ENCODE data around the gene RIT1. TPM values are rescaled to one million over a fixed set of nuclear protein-coding genes. Genes with fewer than 3 reads are reported as not detected.

Gene RIT1
- total RNA-seq, 1 donor from 2014 or later = 35.3 TPM

GRCh38 chr1:155856257-155856974 is 54.7 kb downstream of the RIT1 start:
- DNase-seq (ENCODE audit: extremely low spot score, unreplicated experiment) = no peak
- no peaks in the 10 kb centered on the region for H3K9me3 Mint-ChIP-seq
- H3K4me1 Mint-ChIP-seq (ENCODE audit: unreplicated experiment) = peaks cover 13% of the 10 kb centered on the region

GRCh38 chr1:155850345-155850744 is 60.8 kb downstream of the RIT1 start:
- H3K4me3 Mint-ChIP-seq = no peak overlapping the region
- no peak overlapping the region for H3K27ac Mint-ChIP-seq
- no peaks in the 10 kb centered on the region for H3K27me3 Mint-ChIP-seq
- no peak for TF ChIP-seq CTCF (conservative IDR thresholded peaks at IDR 0.05)
- H3K9me3 Mint-ChIP-seq = no peaks in the 10 kb centered on the region
- peaks cover 5% of the 10 kb centered on the region for H3K4me1 Mint-ChIP-seq (ENCODE audit: unreplicated experiment)
- DNase-seq (ENCODE audit: extremely low spot score, unreplicated experiment) = no peak
- H3K36me3 Mint-ChIP-seq = peaks cover 35% of the 10 kb centered on the region

More at GRCh38 chr1:155856257-155856974, 54.7 kb downstream of the RIT1 start:
- H3K4me3 Mint-ChIP-seq = peak overlapping the region; percentile 100
- peak overlapping the region; percentile 98 for H3K27ac Mint-ChIP-seq
- H3K27me3 Mint-ChIP-seq = peaks cover 11% of the 10 kb centered on the region
- TF ChIP-seq CTCF (conservative IDR thresholded peaks at IDR 0.05) = no peak
- peaks cover 19% of the 10 kb centered on the region for H3K36me3 Mint-ChIP-seq

- peaks cover 5% of the 10 kb centered on the region for H3K4me1 Mint-ChIP-seq (ENCODE audit: unreplicated experiment)
- H3K9me3 Mint-ChIP-seq = no peaks in the 10 kb centered on the region
- no peak overlapping the region for H3K4me3 Mint-ChIP-seq
- H3K36me3 Mint-ChIP-seq = peaks cover 37% of the 10 kb centered on the region
- H3K27ac Mint-ChIP-seq = no peak overlapping the region
- DNase-seq (ENCODE audit: extremely low spot score, unreplicated experiment) = no peak
- H3K27me3 Mint-ChIP-seq = no peaks in the 10 kb centered on the region
- no peak for TF ChIP-seq CTCF (conservative IDR thresholded peaks at IDR 0.05)
These were observed 63.2 kb downstream of the RIT1 start for GRCh38 chr1:155847823-155848529.

Small RNAs within 50 kb of the gene (microRNA-seq; reads per million reads assigned to microRNA genes)
- not detected for gene MIR6738

Other genes with a start within 250 kb of the RIT1 start
- 44.5 and 50.8 TPM in 2 replicates for gene YY1AP1, start 222.6 kb downstream of the RIT1 start, total RNA-seq (ENCODE audit: low replicate concordance)
- gene DAP3, start 222.3 kb downstream of the RIT1 start, total RNA-seq (ENCODE audit: low replicate concordance) = 95.9 and 109 TPM in 2 replicates
- 48.0 and 59.3 TPM in 2 replicates for gene GON4L, start 54.1 kb downstream of the RIT1 start, total RNA-seq (ENCODE audit: low replicate concordance)
- 0.74 and 2.3 TPM in 2 replicates for gene SYT11, start 51.8 kb downstream of the RIT1 start, total RNA-seq (ENCODE audit: low replicate concordance)
- 42.5 and 57.8 TPM in 2 replicates for gene KHDC4, start 23.1 kb upstream of the RIT1 start, total RNA-seq (ENCODE audit: low replicate concordance)
- not detected in 2 replicates for gene RXFP4, start 30.3 kb upstream of the RIT1 start, total RNA-seq (ENCODE audit: low replicate concordance)
- 46.4 and 80.6 TPM in 2 replicates for gene ARHGEF2, start 67.2 kb upstream of the RIT1 start, total RNA-seq (ENCODE audit: low replicate concordance)
- 223 and 248 TPM in 2 replicates for gene SSR2, start 109.6 kb upstream of the RIT1 start, total RNA-seq (ENCODE audit: low replicate concordance)
- gene UBQLN4, start 142.4 kb upstream of the RIT1 start, total RNA-seq (ENCODE audit: low replicate concordance) = 40.3 and 54.5 TPM in 2 replicates
- gene LAMTOR2, start 143.4 kb upstream of the RIT1 start, total RNA-seq (ENCODE audit: low replicate concordance) = 55.6 and 60.9 TPM in 2 replicates
- gene RAB25, start 149.8 kb upstream of the RIT1 start, total RNA-seq (ENCODE audit: low replicate concordance) = 97.9 and 294 TPM in 2 replicates
- 31.0 and 61.9 TPM in 2 replicates for gene MEX3A, start 171.1 kb upstream of the RIT1 start, total RNA-seq (ENCODE audit: low replicate concordance)
- gene LMNA, start 203.4 kb upstream of the RIT1 start, total RNA-seq (ENCODE audit: low replicate concordance) = 141 and 400 TPM in 2 replicates
- gene SEMA4A, start 242.2 kb upstream of the RIT1 start, total RNA-seq (ENCODE audit: low replicate concordance) = 7.1 and 12.9 TPM in 2 replicates